Karpas-422 (cell line): ENCODE measurements around the gene NOMO2. TPM values are rescaled to one million over a fixed set of nuclear protein-coding genes. Genes with fewer than 3 reads are reported as not detected.

Experiments used
- small RNA-seq: library from RNA; depleted of rRNA; stranded (forward); fragments of <200 nt; gene quantifications from one replicate; pipeline ENCODE3, GENCODE V24; 2014
- total RNA-seq: library from RNA; depleted of rRNA; stranded (reverse); fragments of >200 nt; shearing (Covaris generic); gene quantifications from 2 replicates; pipeline ENCODE4 v1.2.3, GENCODE V29; 2014; ENCODE audit warnings: low replicate concordance; rRNA removed

NOMO2 gene
- total RNA-seq, 1 experiment from 2014 or later, result 72.6 TPM

Small RNA genes lying within 50 kb of the gene (small RNA-seq; reads per million reads assigned to genes)
- not detected for gene MIR3179-3
- not detected for gene MIR3179-4
- gene MIR3180-3, result not detected
- not detected for gene MIR3670-3
- not detected for gene MIR3670-4
- gene MIR6770-3, result not detected
- gene RF00019, result not detected

Other genes with a start within 250 kb of the NOMO2 start
- gene NPIPA8, start 225.4 kb downstream of the NOMO2 start, total RNA-seq, result not detected in 2 replicates
- 2,194 and 2,892 TPM in 2 replicates for gene RPS15A, start 228.2 kb upstream of the NOMO2 start, total RNA-seq
- 120 and 287 TPM in 2 replicates for gene ARL6IP1, start 239.5 kb upstream of the NOMO2 start, total RNA-seq